NCI-H2227 treated with DMSO at 0.1 percent for 48 hours (cell line): Measurements from ENCODE around the gene FARS2.
A peak's percentile ranks its signal among the peaks of the same experiment; 100 is the strongest.

Source experiments
- DNase-seq: peaks from one replicate; lab custom pipeline; 2025; lab: John Stamatoyannopoulos, UW

The FARS2 gene

DNA sequence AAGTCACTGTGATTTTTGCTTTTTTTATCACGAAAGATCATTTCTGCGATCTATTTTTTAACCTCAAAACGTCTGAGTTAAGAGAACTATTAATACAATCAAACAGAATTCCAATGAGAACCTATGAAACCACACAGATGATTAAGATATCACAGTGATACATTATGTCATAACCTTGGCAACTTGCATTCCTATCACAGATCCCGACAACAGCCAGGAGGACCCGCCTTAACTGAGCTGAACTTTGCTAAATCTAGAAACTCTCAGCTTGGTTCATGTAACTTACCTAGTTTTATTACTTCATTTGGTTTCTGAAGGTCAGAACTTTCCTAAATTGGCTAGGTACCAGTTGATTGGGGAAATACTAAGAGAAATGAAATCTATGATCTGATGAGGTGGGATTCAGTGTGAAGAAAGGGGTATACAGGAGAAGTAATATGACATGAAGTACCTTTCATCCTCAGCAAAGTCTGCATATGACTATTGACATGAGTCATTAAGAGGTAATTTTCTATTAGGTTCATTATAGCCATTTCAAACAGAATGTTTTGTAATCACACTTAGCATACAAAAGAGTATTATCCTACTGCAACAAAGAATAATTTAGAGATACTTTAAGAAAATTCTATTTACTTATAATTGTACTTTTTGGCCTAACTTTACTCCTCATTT lies 11.7 kb upstream of the FARS2 start:
- no peak for DNase-seq

DNA sequence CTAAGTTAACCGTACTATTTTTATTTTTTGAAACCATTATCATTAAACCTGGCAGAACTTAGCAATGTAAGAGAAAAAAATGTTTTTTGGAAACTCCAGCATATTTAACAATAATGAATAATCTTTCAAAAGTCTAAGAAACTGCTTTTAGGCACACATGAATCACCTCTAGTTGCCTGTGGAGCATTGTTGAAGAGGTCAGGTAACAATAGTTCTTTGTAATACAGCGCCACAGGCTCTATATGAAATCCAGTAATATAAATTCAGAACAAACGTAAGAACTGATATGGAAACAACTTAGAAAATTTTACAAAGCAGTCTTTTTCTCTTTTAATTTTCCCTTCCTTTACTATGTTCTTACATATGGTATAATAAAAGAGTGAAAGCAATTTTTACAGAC lies 10.9 kb upstream of the FARS2 start:
- DNase-seq: no peak

DNA sequence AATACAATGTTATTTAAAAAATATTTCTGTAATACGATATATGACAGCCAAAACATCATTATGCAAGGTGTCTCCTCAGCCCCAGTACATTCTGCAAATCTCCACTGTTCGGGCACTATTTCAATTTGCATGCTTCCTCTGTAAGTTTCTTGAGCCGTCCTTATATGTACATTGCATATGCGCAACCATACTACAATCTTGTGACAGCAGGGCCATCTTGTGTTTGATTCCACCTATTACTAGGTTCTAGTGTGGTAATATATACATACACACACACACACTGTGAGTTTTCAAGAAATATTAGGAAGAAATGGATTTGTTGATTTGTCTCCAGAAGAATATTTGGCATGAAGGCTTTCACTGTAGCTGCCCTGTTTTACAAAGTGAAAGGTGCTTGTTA lies 10.4 kb upstream of the FARS2 start:
- no peak for DNase-seq

DNA sequence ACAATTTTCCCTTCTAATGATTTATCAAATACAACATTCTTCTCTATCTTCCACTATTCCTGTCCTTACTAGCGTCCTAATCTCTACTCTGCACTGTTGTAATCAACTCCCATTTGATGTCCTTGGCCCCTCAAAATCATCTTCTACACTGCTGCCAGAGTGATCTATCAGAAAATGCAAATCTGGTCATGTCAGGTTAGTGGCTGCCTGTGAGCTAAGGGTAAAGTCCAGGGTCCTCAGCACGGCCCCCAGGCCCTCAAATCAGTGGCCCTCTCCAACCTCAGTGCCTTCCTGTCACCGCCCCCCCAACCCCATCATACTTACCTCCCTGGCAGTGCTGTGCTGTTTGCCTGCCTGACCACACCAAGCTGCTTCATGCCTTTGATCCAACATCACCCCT lies 4.4 kb upstream of the FARS2 start:
- no peak for DNase-seq

DNA sequence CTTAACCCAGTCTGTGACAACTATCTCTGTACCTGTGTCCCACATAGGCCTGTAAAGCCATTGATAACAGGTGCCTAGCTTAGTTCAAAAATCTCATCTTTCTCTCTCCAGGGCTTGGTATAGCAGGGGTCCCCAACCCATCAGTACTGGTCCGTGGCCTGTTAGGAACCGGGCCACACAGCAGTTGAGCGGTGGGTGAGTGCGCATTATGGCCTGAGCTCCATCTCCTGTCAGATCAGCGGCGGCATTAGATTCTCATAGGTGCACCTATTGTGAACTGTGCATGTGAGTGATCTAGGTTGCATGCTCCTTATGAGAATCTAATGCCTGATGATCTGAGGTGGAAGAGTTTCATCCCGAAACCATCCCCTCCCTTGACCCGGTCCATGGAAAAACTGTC lies 3.9 kb upstream of the FARS2 start:
- no peak for DNase-seq

DNA sequence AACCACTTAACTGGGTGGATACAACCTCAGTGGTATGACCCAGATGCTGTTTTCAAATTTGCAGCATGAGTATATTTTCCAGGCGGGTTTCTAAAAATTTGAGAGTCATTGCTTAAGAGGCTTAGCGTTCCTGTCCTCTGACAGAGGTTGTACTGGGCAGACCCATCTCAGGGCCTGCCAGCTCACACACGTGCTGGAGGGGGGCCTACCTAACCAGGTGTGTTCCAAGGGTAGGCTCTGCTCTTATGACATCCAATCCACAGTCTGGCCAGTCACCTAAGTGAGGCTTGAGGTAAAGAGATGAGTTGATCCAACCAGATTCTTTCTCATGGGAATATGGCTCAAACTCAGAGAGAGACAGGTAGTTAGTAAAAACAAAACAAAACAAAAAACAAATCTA lies 1.9 kb upstream of the FARS2 start:
- DNase-seq: no peak

DNA sequence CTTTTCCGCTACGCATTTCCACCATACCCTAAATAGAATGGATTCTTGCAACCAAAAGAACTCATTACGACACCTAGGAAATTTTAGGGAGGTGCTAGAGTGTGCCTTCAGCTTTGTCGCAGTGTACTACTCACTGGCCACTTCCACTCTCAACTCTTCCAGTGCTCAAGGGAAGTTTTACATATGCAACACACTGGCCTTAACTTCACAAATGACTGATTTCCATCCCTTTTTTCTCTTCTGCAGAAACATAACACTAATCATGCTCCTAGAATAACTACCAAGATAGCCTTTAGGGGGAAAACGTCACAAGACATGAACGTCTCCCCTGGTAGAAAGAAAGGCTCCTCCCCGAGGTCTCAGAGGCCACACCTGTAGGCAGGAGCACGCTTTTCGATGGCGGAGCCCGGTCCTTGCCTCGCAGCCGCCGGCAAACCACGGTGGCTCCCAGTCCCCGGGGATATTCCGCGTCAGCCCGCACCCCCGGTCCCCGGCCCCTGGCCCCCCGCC lies 1.1 kb upstream of the FARS2 start:
- peak; percentile 79 for DNase-seq

DNA sequence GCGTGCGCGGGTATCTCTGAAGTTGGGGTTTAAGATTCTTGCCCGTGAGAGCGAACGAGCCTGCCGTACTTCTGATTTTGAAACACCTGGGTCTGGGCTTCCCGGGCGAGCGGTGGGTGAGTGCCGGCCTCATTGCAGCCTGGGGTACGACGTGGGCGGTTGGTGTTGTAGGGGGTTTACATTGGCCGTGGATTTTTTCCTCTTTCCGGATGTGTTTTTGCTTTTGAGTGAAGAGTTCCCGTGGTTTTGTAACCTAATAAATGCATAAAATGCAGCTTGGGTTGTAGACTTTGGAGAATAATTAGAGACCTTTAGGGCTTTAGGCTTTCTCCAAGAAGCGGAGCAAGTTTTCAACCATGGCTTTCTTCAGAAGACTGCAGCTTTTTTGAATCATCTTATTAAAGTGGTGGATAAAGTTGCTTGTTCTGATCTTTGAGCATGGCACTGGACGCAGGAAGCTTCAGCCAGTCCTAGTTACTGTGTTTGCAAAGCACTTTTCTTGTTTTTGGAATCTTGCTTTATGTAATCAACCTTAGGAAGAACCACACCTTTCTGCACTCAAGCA lies 314 bp downstream of the FARS2 start:
- no peak for DNase-seq

DNA sequence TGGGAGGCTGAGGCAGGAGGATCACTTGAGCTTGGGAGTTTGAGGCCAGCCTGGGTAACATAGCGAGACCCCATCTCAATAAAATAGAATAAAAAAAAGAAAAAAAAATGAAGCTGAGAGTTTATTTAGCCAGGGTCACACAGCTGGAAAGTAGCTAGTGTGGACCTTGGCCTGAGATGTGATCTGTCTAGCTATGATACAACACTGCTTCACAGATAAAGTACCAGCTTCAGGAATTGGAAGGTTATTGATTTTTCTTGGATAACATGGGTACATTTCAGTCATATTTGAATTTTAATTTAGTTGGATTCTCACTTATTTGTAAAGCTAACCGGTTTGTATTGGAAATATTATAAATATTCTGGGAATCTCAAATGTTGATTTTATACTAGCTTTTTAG lies 5.1 kb downstream of the FARS2 start:
- DNase-seq: no peak

DNA sequence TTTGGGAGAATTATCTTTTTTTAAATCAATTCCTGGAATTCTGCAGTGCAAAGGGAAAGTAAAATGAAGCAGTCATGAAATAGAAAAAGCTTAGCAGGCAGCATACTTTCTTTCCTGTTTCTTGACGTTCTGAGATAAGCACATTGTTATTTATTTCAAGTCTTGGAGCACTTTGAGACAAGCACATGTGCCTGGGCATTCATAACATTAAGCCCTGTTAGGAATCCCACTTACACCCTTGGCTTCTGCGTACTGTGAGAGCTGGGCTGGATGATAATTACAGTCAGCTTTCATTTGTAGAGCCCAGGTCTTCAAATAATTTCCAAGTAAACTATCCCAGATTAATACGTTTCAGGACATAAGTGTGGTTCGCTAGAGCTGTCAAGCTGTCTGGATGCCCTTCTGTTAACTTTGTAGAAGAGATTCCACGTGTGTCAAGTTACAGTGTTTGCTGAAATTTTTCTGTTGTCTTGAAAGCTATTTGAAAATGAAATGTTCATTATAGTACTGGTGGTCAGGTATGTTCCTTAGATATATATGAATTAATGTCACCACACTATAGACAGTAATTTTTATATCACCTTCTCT lies 8.9 kb downstream of the FARS2 start:
- DNase-seq: no peak

DNA sequence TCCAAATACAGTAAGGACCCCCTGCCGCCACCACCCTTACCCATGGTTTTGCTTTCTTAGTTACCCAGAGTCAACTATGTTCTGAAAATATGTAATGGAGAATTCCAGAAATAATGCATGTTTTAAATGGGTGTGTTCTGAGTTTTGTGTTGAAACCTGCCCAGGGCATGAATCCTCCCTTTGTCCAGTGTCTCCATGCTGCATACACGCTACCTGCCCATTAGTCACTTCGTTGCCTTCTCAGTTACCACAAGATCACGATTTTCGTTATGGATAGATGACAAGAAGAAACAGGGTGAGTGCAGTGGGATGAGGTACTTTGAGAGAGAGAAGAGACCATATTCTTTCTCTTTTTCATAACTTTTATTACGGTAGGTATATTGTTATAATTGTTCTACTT lies 10.6 kb downstream of the FARS2 start:
- no peak for DNase-seq

DNA sequence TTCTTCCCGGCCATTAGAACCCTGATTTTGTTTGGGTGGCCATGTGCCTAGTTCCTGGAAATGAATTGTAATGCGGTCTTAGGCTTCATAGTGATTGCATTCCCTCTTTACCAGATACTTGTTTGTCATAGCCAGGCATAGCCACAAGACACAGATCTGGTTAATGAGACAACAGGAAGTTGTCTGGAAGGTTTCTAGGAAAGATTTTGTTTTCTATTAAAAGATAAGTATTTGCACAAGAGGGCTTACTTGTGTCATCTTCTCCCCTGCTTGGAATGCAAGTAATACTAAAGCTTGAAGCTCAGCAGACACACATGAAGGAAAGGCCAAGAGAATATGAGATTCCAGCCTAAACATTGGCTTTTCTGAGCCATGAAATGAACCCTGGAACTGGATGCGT lies 12.9 kb downstream of the FARS2 start:
- DNase-seq: no peak

DNA sequence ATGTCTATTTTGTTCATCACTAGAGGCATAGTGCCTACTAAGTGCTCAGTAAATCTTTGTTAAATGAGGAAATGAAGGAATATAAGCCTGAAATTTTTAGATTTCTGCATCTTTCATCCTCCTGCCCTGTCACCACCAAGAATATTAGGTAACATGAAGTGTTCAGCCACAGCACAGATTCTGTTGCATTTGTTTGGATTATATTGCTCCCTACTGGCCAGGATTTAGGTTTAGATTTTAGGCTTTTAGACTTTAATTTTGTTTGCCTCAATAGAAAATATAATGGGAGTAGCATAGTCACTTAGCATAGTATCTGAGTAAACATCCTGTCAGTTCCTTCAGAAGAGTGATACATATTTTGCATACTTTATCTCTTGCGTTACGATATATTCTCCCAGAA lies 14.2 kb downstream of the FARS2 start:
- no peak for DNase-seq

DNA sequence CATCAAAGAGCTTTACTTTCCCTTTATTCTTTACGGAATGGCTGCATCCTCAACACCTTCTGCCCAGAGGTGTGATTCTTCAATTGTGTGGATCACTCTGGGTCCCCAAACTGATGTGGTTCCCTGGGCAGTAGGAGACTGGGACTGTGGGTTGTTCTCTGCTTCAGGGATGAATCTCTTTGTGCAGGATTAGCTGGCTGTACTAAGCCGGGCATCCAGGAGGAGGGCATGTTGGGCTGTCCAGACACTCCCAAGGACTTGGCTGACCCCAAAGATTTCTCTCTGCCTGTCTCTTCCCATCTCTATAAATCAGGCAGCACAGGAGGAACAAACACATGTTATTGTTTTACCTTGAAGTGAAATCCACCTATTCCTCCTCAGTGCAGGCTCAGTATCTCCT lies 15.3 kb downstream of the FARS2 start:
- no peak for DNase-seq

DNA sequence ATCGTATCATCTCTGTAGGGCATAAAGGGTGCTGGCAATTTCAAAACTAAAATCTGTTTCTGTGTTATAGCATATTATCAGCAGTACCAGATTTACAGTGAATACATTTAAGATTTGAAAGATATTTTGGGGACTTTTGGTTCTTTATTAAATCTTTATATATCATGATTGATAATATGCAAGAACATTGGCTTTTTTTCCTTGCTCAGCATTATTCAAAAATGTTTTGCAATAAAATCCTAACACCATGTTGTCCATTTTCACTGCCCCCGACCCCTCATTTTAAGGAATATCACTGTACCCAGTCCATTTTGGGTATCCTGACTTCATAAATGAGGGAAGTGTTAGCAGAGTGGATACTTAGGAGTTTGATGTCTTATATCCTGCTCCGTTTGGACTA lies 16.3 kb downstream of the FARS2 start:
- DNase-seq: no peak

DNA sequence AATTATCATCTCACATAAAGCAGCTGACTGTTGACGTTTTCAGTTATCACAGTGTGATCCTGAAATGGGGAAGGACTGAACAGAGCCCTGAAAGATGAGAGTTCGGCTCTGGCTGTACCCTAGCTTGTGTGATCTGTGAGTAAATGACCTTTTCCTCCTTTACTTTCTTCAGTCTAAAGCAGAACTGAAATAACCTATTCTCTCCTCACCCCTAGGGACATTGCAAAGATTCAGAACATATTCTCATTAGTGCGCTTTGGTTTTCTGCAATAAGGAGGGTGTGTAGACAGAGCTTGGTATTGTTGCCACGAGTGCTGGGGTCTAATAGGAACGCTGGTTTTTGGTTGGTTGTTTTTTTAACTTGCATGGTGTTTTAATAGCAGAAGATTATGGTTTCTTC lies 16.7 kb downstream of the FARS2 start:
- no peak for DNase-seq

DNA sequence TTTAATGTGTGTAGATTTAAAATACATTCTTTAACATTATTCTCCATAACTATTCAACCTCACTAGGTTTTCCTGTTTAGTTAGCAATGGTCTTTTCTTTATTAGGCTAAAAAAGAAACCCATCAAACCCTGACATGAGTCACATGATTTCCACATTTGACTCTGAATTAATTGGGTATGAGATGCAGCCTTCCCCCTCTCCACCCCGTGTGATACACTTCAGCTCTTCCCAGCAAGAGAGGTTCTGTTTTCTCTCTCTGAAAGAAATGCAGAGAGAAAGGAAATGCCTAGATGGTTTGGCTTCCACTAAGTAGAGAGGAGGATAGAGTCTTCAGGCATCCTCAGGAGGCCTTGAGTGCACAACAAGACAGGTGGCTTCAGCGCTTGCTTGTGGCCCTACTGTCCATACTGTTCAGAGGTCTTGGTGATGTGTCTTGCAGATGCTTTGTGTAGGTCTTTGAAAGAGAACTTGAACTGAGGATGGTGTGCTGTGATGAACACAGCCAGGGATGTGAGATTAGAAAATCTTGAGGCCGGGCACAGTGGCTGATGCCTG lies 17.3 kb downstream of the FARS2 start:
- DNase-seq: no peak

DNA sequence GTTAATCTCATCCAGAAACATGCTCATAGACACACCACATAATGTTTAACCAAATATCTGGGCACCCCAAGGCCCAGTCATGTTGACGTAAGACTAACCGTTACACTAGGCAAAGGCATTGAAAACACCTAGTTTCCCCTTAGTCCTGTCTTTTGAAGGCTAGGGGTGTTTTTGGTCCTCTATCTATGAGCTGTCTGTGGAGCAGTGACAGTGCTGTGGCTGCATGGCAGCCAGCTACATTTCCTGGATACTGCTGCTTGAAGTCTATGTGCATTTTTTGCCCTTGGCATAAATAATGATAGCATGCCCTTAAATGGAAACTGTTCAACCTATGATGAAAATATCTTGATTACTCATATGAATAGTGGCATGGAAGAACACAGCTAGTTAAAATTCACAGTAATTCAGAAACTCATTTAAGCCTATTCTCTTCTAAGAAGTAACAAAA lies 18.6 kb downstream of the FARS2 start:
- DNase-seq: no peak

DNA sequence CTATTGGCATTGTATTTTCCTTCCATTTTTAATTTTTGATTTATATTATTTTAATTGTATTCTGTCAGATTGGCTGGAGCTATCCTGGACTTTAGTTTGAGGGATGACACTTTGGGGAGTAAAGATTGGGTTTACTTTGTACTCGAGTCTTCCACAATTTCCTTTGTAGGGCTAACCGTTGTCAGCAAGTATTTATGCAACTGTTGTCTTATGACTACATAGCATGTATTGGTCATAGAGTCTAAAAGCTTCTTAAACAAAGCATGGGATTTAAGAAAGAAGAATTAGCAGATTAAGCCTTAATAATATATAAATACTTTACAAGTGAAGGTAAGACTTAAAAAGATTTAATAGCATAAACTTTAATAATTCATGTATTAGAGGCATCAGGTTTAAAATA lies 19.6 kb downstream of the FARS2 start:
- DNase-seq: no peak

DNA sequence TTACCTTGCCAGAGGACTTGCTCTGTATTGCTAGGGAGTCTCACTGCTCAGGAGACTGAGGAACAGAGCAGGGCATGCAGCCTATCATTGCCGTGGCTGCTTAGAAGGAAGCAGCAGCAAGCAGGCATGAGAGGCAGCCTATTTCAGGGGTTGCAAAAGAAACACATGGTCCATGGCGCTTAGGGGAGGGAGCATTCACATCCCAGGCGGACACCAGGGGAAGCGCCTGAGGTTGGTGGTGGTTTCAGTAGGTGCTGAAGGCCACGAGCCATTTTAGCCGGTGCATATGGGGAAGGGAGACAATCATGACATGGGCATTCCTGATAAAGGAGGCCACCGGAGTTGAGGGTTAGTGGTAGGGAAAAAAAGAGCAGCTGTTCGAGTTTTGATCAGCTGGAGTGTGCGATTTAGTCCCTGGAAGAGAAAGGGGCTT lies 20.9 kb downstream of the FARS2 start:
- DNase-seq: no peak

DNA sequence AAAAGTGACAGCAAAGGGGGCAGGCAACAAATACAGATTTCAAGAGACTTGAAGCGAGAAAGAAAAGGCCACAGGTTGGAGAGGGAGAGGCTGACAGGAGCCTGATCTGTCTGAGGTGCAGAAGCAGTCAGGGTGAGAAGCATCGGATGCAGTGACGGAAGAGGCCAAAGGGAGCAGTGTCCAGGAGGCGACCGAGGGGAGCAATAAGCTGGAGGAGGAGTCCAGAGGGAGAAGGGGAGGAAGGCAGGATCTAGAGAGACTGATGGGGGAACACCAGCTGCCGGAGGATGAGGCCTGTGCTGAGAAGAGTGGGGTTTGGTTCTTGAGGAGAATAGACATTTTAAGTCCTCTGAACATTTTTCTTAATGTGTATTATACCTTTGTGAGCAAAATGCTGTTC lies 23.8 kb downstream of the FARS2 start:
- DNase-seq: no peak

DNA sequence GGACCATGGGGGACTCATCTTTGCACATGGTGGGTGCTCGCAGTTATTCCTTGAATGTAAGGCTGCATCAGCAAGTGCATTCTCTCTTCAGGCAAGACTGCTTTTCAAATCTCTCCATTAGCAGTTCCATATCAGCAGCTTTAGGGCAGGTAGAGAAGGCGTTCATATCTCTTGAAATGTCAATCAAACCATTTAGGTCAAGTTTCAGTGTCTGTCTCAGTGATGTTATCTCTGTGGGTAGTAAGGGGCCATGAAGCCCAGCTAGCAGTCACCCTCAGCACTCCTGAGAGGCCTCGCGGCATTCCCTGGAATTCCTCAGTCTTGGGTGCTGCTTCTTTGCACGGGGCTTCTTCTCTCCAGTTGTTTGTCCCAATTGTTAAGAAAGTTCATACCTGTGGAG lies 24.2 kb downstream of the FARS2 start:
- DNase-seq: no peak

DNA sequence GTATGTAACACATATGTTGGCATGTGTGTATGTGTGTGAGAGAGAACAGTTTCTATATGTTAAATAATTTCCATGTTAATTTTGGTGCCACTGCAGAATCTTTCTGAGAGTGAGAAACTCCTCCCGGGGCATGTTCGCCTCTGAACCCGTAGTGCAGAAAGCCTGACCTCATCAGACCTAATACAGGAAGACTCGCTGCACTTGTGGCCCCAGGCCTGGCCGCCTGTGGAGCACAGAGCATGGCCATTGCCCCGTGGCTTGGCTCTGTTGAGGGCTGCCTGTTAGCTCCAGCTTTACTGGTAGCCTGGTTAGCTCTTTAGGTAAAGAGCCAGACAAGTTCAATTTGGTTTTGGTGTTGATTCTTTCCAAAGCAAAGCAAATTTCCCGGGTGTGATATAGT lies 25.5 kb downstream of the FARS2 start:
- no peak for DNase-seq
